GM12801 (cell line): ENCODE data around the gene PHC2.

Source experiments
- TF ChIP-seq, protein P1 (sequence below): IDR thresholded peaks from one replicate; pipeline ENCODE4 v1.5.1; 2011; ENCODE audit warnings: control low read depth; ENCODE audit not compliant: insufficient read length; ENCODE audit errors: extremely low read depth

The PHC2 gene

DNA sequence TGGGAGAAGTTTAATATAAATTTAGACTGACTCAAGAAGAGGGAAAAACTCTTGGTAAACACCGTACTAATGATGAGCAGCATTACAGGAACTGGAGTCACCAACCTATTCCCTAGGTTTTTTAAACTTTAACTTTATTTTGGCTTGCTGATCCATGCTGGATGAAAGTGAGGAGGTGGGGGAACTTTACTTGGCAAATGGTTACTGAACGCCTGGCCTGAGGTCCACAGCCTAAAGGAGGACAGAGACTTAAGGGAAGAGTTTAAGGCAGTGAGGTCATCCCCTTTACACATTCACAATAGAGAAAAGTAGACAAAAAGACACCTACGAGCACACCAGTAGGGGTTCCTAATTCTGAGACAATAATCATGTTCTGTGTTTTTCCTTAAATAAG is 84.4 kb downstream of the PHC2 start:
- TF ChIP-seq, protein P1, sequence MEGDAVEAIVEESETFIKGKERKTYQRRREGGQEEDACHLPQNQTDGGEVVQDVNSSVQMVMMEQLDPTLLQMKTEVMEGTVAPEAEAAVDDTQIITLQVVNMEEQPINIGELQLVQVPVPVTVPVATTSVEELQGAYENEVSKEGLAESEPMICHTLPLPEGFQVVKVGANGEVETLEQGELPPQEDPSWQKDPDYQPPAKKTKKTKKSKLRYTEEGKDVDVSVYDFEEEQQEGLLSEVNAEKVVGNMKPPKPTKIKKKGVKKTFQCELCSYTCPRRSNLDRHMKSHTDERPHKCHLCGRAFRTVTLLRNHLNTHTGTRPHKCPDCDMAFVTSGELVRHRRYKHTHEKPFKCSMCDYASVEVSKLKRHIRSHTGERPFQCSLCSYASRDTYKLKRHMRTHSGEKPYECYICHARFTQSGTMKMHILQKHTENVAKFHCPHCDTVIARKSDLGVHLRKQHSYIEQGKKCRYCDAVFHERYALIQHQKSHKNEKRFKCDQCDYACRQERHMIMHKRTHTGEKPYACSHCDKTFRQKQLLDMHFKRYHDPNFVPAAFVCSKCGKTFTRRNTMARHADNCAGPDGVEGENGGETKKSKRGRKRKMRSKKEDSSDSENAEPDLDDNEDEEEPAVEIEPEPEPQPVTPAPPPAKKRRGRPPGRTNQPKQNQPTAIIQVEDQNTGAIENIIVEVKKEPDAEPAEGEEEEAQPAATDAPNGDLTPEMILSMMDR, result no peak

DNA sequence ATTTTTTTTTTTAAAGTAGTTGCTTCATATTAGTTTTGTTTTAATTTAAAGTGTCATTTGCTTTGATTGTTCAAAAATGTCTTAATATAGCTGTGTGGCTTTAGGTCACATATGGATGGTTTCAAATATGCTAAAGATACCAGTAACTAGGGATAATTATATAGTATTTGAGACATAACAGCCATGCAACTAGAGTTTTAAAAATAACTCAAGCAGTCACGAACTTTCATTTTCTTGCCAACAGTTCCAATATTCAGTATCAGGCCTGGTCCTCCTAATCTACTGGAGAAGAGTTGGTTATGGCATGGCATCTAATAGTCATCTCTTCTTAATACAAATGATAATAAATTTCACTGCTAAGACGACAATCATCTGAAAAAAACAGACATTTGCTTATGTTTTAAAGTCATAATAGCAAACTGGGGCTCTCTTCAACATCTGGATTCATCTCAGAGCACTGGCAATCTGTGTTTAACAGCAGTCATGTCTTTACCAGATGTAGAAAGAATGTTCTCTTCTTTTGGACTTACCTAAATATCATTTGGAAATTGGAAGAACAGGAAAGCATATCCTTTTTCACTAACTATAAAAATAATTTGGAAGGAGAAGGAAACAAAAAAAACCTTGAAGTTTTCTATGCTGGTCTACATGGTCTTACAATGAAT is 85.9 kb downstream of the PHC2 start:
- TF ChIP-seq, protein P1, result no peak

DNA sequence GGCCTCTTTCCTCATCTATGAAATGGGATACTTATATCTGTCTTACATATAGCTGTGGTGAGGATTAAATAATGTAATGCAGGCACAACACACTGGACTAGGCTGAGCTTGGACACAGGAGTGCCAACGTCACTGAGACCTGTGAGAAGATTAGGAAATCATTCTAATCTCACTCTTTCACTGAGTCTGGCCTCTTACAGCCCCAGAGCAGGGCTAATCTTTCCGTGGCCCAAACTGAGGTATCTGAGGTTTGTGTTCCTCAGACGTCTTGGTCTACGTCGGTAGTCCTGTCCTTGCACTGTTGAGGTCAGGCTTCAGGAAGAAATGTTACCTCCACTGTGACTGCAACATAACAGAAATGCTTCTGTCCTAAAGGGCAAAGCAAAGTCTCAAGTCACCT is 87.4 kb downstream of the PHC2 start:
- TF ChIP-seq, protein P1, result no peak

DNA sequence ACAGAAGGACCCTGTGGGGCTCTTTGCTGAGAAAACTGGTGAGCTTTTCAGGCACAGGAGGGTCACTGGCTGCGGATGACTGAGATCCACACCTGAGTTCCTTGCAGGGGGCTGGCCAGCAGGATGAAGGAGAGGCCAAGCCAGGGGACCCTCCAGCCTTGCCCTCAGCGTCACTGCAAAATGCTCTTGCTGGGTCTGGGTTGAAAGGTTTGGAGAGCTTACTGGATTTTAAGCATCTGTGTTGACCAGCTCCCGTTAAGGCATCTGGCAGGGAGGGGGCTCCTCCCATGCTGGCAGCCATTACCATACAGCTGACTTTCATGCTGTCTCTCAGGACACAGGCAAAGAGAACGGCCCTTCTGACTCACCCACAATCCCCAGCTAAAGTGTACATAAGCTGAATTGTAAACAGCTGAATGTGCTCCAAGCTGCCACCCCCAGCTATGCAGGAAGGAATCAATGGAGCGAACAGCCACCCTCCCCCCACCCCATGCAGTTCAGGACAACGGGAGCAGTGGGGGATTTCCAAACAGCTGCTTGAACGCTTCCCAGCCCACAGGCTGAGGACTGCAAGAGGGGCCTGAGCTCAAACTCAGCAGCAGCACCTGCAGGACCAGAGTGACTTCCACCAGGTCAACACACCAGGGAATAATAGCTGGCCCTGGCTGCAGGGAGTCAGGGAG is 88.7 kb downstream of the PHC2 start:
- TF ChIP-seq, protein P1, result no peak

DNA sequence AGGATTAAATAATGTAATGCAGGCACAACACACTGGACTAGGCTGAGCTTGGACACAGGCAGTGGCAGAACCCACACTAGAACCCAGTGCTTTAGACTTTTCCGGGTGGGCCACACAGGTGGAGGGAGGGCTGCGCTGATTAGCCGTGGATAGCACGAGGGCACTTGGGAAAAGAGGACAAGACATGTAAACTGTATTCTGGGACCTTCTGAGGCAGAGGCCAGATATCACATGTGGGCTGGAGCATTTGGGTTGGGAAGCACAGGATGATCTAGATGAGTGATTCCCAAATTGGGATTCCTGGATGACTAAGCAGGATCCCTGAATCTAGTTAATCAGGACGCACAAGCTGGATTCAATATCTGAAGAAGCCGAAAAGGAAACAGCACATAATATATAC is 89.7 kb downstream of the PHC2 start:
- TF ChIP-seq, protein P1, result no peak

DNA sequence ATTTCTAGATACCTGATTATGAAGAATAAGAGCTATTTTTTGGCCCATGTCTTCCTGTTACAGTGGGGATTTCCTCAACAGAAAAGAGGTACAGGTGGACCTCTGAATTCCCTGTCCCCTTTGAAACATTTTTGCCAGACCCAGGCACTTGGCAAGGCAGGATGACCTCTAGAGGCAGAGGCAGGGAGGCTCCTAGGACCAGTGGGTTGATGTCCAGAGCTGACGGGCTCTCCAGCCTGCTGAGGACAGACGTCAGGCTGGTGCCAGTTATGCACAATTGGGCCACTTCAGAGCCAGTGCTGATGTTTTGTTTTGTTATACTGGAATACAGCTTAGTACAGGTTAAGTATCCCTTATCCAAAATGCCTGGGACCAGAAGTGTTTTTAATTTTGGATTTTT is 91.5 kb downstream of the PHC2 start:
- TF ChIP-seq, protein P1, result no peak

DNA sequence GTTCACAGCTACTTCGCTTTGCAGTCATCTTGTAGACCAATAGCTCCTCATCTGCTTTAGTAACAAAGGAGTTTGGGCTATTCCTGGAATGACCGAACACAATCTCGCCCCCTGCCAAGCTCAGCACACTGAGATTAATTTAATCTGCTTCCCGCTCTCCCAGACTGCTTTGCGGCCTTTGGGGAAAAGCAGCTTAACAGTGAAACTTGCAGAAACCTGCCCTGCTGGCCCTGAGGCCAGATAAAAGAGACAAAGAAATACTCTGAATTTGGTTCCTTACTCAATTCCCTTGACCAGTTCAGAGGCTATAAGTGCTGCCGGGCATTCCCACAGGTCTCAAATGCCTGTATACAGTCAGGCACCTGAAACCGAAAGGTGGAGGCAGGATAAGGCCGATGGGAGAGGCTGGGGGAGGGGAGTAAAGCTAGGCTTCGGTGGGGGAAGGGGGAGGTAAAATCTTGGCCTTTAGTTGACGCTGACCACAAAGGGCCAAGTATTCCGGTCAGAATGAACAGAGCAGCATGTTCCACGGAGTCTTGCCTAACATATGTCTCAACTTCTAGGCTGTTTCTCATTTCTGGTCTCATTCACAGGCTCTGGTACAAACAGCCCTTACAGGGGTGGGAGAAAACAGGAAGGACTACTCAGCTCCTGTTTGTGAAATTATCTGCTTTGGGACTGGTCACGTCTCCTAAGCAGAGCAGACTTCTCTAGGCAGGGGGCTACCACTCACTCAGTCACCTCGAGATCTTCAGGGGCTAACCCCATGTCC is 92.3 kb downstream of the PHC2 start:
- TF ChIP-seq, protein P1, result no peak
